ENCODE results near the gene ZZZ3. TPM values are rescaled to one million over a fixed set of nuclear protein-coding genes. Genes with fewer than 3 reads are reported as not detected.

ZZZ3 gene
- polyA plus RNA-seq, 1 experiment, result 46.2 TPM

DNA sequence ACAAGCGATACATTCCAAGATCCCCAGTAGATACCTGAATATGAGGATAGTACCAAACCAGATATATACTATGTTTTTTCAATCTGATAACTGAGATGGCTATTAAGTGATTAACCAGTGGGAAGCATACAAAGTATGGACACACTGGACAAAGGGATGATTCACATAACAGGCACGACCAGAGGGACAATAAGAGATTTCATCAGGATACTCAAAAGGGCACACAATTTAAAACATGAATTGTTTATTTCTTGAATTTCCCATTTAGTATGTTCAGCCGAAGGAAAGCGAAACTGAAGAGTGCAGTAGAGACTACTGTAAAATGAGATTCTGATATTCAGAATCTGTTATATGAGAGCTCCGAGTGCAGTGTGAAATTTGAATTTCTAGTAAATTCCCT lies 10.6 kb downstream of the ZZZ3 start:
- Histone ChIP-seq H3K27ac (ENCODE audit: low read depth, low read length) (no peak overlapping the region), H3K9me3 (ENCODE audit: control insufficient read depth, insufficient read depth, low read length) (no peaks in the 10 kb centered on the region), H3K27me3 (ENCODE audit: control insufficient read depth, insufficient read depth, low read length) (no peaks in the 10 kb centered on the region), H3K4me3 (ENCODE audit: low read depth, low read length) (no peak overlapping the region; the same call in 1 of the 2 replicates)
- TF ChIP-seq CTCF (IDR thresholded peaks at IDR 0.05; ENCODE audit: low read depth, low read length), result no peak
- ChIA-PET CTCF (no interaction called here), POLR2A (no interaction called here)
- no peak for DNase-seq (ENCODE audit: low read depth, low spot score)

GRCh38 chr1:77670330-77670729 lies 12.1 kb downstream of the ZZZ3 start:
- no peak overlapping the region for H3K4me3 ChIP-seq (ENCODE audit: low read depth, low read length)
- H3K9me3 ChIP-seq (ENCODE audit: control insufficient read depth, insufficient read depth, low read length), result no peaks in the 10 kb centered on the region
- ChIA-PET CTCF (no interaction called here), POLR2A (no interaction called here)
- no peak for DNase-seq (ENCODE audit: low read depth, low spot score)
- no peaks in the 10 kb centered on the region for H3K27me3 ChIP-seq (ENCODE audit: control insufficient read depth, insufficient read depth, low read length)
- H3K27ac ChIP-seq (ENCODE audit: low read depth, low read length), result no peak overlapping the region
- TF ChIP-seq CTCF (IDR thresholded peaks at IDR 0.05; ENCODE audit: low read depth, low read length), result no peak

DNA sequence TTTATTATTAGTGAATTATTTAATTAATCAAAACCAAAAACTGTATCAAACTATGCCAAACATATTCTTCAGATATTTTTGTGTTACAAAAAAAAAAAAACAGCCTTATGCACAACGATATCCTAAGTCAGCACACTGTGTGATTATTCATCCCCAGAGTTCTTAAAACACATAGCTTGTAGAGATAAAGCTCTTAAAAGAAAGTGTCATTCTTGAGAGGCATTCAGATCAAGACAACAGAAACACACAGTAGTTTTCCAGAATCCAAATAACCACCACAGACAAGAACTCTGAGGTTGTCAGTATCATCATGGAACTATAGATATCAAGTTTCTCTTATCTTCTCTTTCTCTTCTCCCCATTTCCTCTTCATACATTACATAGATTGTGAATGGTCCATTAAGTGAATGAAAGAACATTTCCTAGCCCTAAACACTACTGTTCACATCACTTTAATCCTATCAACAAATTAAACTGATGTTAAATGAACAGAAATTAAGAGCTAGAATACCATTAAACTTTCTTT lies 13.5 kb downstream of the ZZZ3 start:
- POLR2A ChIA-PET, result interaction anchor here (0.6 kb wide), 1 partner anchor 158 kb away, joined by 6 read pairs; no protein-coding TSS in a partner anchor
- DNase-seq (ENCODE audit: low read depth, low spot score), result no peak
- Histone ChIP-seq H3K27me3 (ENCODE audit: control insufficient read depth, insufficient read depth, low read length) (no peaks in the 10 kb centered on the region), H3K27ac (ENCODE audit: low read depth, low read length) (no peak overlapping the region), H3K9me3 (ENCODE audit: control insufficient read depth, insufficient read depth, low read length) (no peaks in the 10 kb centered on the region), H3K4me3 (ENCODE audit: low read depth, low read length) (no peak overlapping the region)
- CTCF ChIA-PET, result interaction anchor here (0.6 to 1.4 kb wide), 3 partner anchors 11 to 203 kb away, joined by 3 to 4 read pairs (median 3); no protein-coding TSS in a partner anchor
- no peak for TF ChIP-seq CTCF (IDR thresholded peaks at IDR 0.05; ENCODE audit: low read depth, low read length)

DNA sequence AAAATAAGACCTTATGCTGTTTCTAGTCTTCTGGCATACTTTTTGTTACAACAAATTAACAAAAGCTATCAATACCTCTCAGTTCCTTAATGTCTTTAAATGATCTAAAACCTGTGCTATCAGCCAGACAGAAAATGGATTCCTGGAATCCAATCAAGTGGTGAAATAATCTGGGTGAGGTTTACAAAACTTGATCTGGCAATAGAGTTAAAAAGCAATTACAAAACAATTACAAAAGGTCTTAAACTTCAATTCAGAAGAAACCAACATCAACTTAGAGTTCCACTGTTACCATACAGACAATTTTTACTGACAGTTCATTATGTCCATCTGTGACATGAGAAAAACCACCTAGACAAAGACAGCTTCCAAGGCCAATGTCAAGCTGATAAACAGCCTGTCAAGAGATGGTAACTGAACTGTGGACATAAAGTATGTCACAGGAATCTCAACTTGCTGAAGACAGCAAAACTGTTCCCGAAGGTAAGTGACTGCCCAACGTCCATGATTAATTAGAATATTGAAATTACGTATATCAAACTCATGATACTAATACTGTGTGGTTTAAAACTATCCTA lies 17.4 kb downstream of the ZZZ3 start:
- no peak for TF ChIP-seq CTCF (IDR thresholded peaks at IDR 0.05; ENCODE audit: low read depth, low read length)
- ChIA-PET CTCF (no interaction called here), POLR2A (no interaction called here)
- H3K4me3 ChIP-seq (ENCODE audit: low read depth, low read length), result no peak overlapping the region
- no peak for DNase-seq (ENCODE audit: low read depth, low spot score)
- H3K9me3 ChIP-seq (ENCODE audit: control insufficient read depth, insufficient read depth, low read length), result no peaks in the 10 kb centered on the region
- H3K27me3 ChIP-seq (ENCODE audit: control insufficient read depth, insufficient read depth, low read length), result no peaks in the 10 kb centered on the region
- H3K27ac ChIP-seq (ENCODE audit: low read depth, low read length), result no peak overlapping the region

- H3K27ac ChIP-seq (ENCODE audit: low read depth, low read length), result no peak overlapping the region
- ChIA-PET CTCF (no interaction called here), POLR2A (interaction anchor here (0.6 kb wide), 1 partner anchor 89 kb away, joined by 3 read pairs; no protein-coding TSS in a partner anchor)
- TF ChIP-seq CTCF (IDR thresholded peaks at IDR 0.05; ENCODE audit: low read depth, low read length), result no peak
- H3K4me3 ChIP-seq (ENCODE audit: low read depth, low read length), result no peak overlapping the region
- DNase-seq (ENCODE audit: low read depth, low spot score), result no peak
- H3K9me3 ChIP-seq (ENCODE audit: control insufficient read depth, insufficient read depth, low read length), result no peaks in the 10 kb centered on the region
- H3K27me3 ChIP-seq (ENCODE audit: control insufficient read depth, insufficient read depth, low read length), result no peaks in the 10 kb centered on the region
Observed at GRCh38 chr1:77661696-77662095, 20.8 kb downstream of the ZZZ3 start.

Data from AG04450 (cell line).